ENCODE data around the gene TMEM238. TPM values are rescaled to one million over a fixed set of nuclear protein-coding genes. Genes with fewer than 3 reads are reported as not detected.
"Not testable (repeated sequence)": the region's sequence is repeated elsewhere in the genome, so short reads cannot be mapped to it uniquely, and the experiment has no call there.

Gene TMEM238
- total and polyA plus RNA-seq, 4 donors, result 0.08 to 0.54 (median 0.47) TPM

DNA sequence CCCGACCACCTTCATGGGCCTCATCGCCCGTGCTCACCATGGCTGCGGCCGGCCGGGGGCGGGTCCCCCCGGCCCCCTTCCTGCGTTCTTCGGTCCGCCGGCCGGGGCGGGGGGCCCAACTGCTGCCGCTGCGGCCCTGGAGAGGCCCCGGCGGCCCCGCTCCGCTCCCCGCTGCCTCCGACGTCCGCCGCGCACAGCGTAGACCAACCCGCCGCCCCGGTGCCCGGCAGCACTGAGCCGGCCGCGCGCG is 23.4 kb upstream of the TMEM238 start, which contains the start of gene UBE2S:
Gene UBE2S (minus strand): TSS at position 239 of the 250 bp plus-strand sequence. CDS start 199 bp downstream, at position 40.
- peak within 1 kb of the TSS; percentile 43 to 68 for H3K9ac ChIP-seq (ENCODE audit: low read depth in 1 of 2, low read length in 2 of 2)
- H3K27ac ChIP-seq (ENCODE audit: low read depth in 1 of 2, low read length in 2 of 2), result peak within 1 kb of the TSS; percentile 91 to 96
- DNase-seq (ENCODE audit: low spot score); H3K36me3 ChIP-seq (ENCODE audit: control insufficient read depth in 4 of 4, insufficient read depth in 3 of 4, low read depth in 1 of 4, low read length in 3 of 4); H3K4me1 ChIP-seq (ENCODE audit: control insufficient read depth in 4 of 4, insufficient read depth in 4 of 4, low read length in 3 of 4); H3K9me3 ChIP-seq (ENCODE audit: control insufficient read depth in 4 of 4, low read length in 3 of 4); H3K27me3 ChIP-seq (ENCODE audit: control insufficient read depth in 4 of 4, insufficient read depth in 4 of 4, low read length in 3 of 4): not testable (repeated sequence)
- 1% methylated on average over 36 of the region's 36 CpGs for WGBS
- peak within 1 kb of the TSS; percentile 67 to 78 (median 73) for H3K4me3 ChIP-seq (ENCODE audit: low read depth in 1 of 3, low read length in 3 of 3)
- TF ChIP-seq, protein P1, sequence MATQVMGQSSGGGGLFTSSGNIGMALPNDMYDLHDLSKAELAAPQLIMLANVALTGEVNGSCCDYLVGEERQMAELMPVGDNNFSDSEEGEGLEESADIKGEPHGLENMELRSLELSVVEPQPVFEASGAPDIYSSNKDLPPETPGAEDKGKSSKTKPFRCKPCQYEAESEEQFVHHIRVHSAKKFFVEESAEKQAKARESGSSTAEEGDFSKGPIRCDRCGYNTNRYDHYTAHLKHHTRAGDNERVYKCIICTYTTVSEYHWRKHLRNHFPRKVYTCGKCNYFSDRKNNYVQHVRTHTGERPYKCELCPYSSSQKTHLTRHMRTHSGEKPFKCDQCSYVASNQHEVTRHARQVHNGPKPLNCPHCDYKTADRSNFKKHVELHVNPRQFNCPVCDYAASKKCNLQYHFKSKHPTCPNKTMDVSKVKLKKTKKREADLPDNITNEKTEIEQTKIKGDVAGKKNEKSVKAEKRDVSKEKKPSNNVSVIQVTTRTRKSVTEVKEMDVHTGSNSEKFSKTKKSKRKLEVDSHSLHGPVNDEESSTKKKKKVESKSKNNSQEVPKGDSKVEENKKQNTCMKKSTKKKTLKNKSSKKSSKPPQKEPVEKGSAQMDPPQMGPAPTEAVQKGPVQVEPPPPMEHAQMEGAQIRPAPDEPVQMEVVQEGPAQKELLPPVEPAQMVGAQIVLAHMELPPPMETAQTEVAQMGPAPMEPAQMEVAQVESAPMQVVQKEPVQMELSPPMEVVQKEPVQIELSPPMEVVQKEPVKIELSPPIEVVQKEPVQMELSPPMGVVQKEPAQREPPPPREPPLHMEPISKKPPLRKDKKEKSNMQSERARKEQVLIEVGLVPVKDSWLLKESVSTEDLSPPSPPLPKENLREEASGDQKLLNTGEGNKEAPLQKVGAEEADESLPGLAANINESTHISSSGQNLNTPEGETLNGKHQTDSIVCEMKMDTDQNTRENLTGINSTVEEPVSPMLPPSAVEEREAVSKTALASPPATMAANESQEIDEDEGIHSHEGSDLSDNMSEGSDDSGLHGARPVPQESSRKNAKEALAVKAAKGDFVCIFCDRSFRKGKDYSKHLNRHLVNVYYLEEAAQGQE (IDR thresholded peaks at IDR 0.05), result peak; percentile 70
- TF ChIP-seq TAF1 (conservative IDR thresholded peaks at IDR 0.05), result peak; percentile 85

DNA sequence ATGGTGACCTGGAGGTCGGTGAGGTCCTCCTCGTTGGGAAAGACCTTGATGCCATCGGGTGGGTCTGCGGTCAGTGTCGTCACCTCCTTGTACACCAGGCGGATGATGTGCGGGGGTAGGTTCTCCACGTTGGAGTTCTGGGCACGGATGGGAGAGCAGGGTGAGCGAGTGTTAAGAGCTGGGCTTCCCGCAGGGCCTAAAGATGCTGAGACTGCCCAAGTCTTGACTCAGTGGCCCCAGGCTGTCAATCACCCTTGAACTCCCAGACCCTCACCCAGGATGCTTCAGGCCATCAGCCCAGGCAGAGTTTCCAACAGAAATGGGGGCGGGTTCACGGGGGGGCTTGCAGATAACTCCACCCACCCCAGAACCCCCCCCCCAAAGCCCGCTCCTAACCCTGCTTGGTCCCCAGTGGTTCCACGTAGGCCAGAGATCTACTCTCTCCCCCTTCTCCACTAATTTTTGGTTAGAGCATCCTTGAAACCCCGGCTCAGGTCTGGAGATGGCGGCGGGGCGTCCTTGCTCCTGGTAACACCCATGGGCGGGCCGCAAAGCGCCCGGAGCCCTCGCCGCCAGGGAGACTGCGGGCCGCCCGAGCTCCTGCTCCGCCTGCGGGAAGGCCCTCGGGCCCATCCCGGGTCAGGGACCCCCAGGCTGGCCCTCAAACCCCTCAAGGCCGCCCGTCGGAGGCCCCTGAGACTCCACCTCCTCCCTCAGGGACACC is 22.9 kb upstream of the TMEM238 start:
- Histone ChIP-seq H3K9ac (ENCODE audit: low read depth in 1 of 2, low read length in 2 of 2) (peak overlapping the region; percentile 43 to 68), H3K27ac (ENCODE audit: low read depth in 1 of 2, low read length in 2 of 2) (peak overlapping the region; percentile 91 to 96), H3K27me3 (ENCODE audit: control insufficient read depth in 4 of 4, insufficient read depth in 4 of 4, low read length in 3 of 4) (no peaks in the 10 kb centered on the region), H3K9me3 (ENCODE audit: control insufficient read depth in 4 of 4, low read length in 3 of 4) (no peaks in the 10 kb centered on the region), H3K4me1 (ENCODE audit: control insufficient read depth in 4 of 4, insufficient read depth in 4 of 4, low read length in 3 of 4) (peaks cover 0 to 4% (median 2%) of the 10 kb centered on the region in 4 donors), H3K4me3 (ENCODE audit: low read depth in 1 of 3, low read length in 3 of 3) (peak overlapping the region; percentile 67 to 78 (median 73)), H3K36me3 (ENCODE audit: control insufficient read depth in 4 of 4, insufficient read depth in 3 of 4, low read depth in 1 of 4, low read length in 3 of 4) (peaks cover 0 to 13% (median 5%) of the 10 kb centered on the region in 4 donors)
- TF ChIP-seq, protein P2, sequence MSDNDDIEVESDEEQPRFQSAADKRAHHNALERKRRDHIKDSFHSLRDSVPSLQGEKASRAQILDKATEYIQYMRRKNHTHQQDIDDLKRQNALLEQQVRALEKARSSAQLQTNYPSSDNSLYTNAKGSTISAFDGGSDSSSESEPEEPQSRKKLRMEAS (IDR thresholded peaks at IDR 0.05), result no peak
- TF ChIP-seq, protein P3, sequence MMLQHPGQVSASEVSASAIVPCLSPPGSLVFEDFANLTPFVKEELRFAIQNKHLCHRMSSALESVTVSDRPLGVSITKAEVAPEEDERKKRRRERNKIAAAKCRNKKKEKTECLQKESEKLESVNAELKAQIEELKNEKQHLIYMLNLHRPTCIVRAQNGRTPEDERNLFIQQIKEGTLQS (IDR thresholded peaks at IDR 0.05), result no peak
- TF ChIP-seq RAD21 (IDR thresholded peaks at IDR 0.05) (no peak), NR2F2 (IDR thresholded peaks at IDR 0.05) (no peak), FOXA1 (IDR thresholded peaks at IDR 0.05) (no peak), SP1 (IDR thresholded peaks at IDR 0.05) (no peak), YY1 (IDR thresholded peaks at IDR 0.05) (no peak), FOXA2 (IDR thresholded peaks at IDR 0.05) (no peak), EGR1 (IDR thresholded peaks at IDR 0.05; ENCODE audit: low read depth in 2 of 2) (no peak), HNF4A (conservative IDR thresholded peaks at IDR 0.05) (no peak), RXRA (IDR thresholded peaks at IDR 0.05) (no peak), GABPA (IDR thresholded peaks at IDR 0.05 in 1 of 2, conservative IDR thresholded peaks at IDR 0.05 in 1 of 2) (no peak), JUND (IDR thresholded peaks at IDR 0.05) (no peak)
- TF ChIP-seq, protein P1 (IDR thresholded peaks at IDR 0.05), result no peak
- TF ChIP-seq, protein P4, sequence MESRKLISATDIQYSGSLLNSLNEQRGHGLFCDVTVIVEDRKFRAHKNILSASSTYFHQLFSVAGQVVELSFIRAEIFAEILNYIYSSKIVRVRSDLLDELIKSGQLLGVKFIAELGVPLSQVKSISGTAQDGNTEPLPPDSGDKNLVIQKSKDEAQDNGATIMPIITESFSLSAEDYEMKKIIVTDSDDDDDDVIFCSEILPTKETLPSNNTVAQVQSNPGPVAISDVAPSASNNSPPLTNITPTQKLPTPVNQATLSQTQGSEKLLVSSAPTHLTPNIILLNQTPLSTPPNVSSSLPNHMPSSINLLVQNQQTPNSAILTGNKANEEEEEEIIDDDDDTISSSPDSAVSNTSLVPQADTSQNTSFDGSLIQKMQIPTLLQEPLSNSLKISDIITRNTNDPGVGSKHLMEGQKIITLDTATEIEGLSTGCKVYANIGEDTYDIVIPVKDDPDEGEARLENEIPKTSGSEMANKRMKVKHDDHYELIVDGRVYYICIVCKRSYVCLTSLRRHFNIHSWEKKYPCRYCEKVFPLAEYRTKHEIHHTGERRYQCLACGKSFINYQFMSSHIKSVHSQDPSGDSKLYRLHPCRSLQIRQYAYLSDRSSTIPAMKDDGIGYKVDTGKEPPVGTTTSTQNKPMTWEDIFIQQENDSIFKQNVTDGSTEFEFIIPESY (IDR thresholded peaks at IDR 0.05), result no peak
- 23% methylated on average over 35 of the region's 35 CpGs for WGBS
- DNase-seq (ENCODE audit: low spot score), result peak; percentile 58
